IMR-90 (cell line): ENCODE data around the gene RCOR3. TPM values are rescaled to one million over a fixed set of nuclear protein-coding genes. Genes with fewer than 3 reads are reported as not detected.
A peak's percentile ranks its signal among the peaks of the same experiment; 100 is the strongest.

Source experiments
- ATAC-seq: fragments of 200-7000 bp; cut with Tn5 transposase; 2 replicates; pipeline ENCODE4 v1.9.1; 2020; ENCODE audit warnings: low read depth, mild to moderate bottlenecking, moderate library complexity
- BruUV-seq: library from RNA; stranded (reverse); fragments of 400-500 nt; replicated peaks from 2 replicates; lab custom pipeline; 2021; lab: Mats Ljungman, UMichigan
- CTCF ChIA-PET: fragments of 300-600 bp; formaldehyde crosslinking; extraction: SDS; loops from one replicate; lab custom pipeline; 2021; ENCODE audit warnings: antibody characterized with exemption; lab: Yijun Ruan, JAX
- POLR2A ChIA-PET: fragments of 300-600 bp; sonication (Branson Sonifier 250); formaldehyde crosslinking; loops from one replicate; lab custom pipeline; 2022; ENCODE audit warnings: antibody characterized with exemption; ENCODE audit not compliant: unreplicated experiment; lab: Charles Lee
- DNase-seq: peaks from one replicate; pipeline ENCODE4 v3.0.0; 2013
- H2AFZ ChIP-seq: replicated peaks from 2 replicates; pipeline ENCODE3; 2013; ENCODE audit warnings: low read length, mild to moderate bottlenecking; ENCODE audit not compliant: poor library complexity
- H2AK5ac ChIP-seq: 2 replicates; pipeline ENCODE4 v1.6.1; 2013; ENCODE audit warnings: low read depth, low read length, inconsistent platforms
- H2AK9ac ChIP-seq: replicated peaks from 2 replicates; pipeline ENCODE3; 2013; ENCODE audit warnings: mild to moderate bottlenecking, low read depth, low read length, moderate library complexity; ENCODE audit not compliant: poor library complexity
- H2BK120ac ChIP-seq: 2 replicates; pipeline ENCODE4 v1.6.1; 2013; ENCODE audit warnings: low read depth, low read length, inconsistent platforms
- H2BK15ac ChIP-seq: 3 replicates; pipeline ENCODE4 v1.6.1; 2013; ENCODE audit warnings: low read depth, low read length, inconsistent platforms
- H2BK20ac ChIP-seq: 2 replicates; pipeline ENCODE4 v1.6.1; 2013; ENCODE audit warnings: low read depth, mild to moderate bottlenecking, inconsistent platforms, low read length, moderate library complexity
- H2BK5ac ChIP-seq: 2 replicates; pipeline ENCODE4 v1.6.1; 2013; ENCODE audit warnings: mild to moderate bottlenecking, low read depth, low read length, inconsistent platforms; ENCODE audit not compliant: poor library complexity, severe bottlenecking
- H3K14ac ChIP-seq: replicated peaks from 2 replicates; pipeline ENCODE4 v1.6.1; 2013; ENCODE audit warnings: low read depth, low read length, inconsistent platforms
- H3K18ac ChIP-seq: 2 replicates; pipeline ENCODE4 v1.6.1; 2013; ENCODE audit warnings: low read depth, low read length, control low read depth
- H3K23ac ChIP-seq: 2 replicates; pipeline ENCODE4 v1.6.1; 2013; ENCODE audit warnings: low read depth, low read length, inconsistent platforms
- H3K27ac ChIP-seq: 2 replicates; pipeline ENCODE4 v1.5.1; 2013; ENCODE audit warnings: mild to moderate bottlenecking, control low read depth, low read length; ENCODE audit not compliant: insufficient read depth
- H3K27me3 ChIP-seq: 2 replicates; pipeline ENCODE4 v1.6.1; 2013; ENCODE audit warnings: low read length; ENCODE audit not compliant: control insufficient read depth, insufficient read depth
- H3K36me3 ChIP-seq: 2 replicates; pipeline ENCODE4 v1.6.1; 2013; ENCODE audit warnings: low read length, mixed read lengths; ENCODE audit not compliant: control insufficient read depth, insufficient read depth
- H3K4ac ChIP-seq: 2 replicates; pipeline ENCODE4 v1.6.1; 2013; ENCODE audit warnings: low read depth, low read length, inconsistent platforms
- H3K4me1 ChIP-seq: 2 replicates; pipeline ENCODE4 v1.6.1; 2013; ENCODE audit warnings: low read length, mixed read lengths; ENCODE audit not compliant: control insufficient read depth, insufficient read depth
- H3K4me2 ChIP-seq: 2 replicates; pipeline ENCODE4 v1.6.1; 2013; ENCODE audit warnings: low read depth, mild to moderate bottlenecking, control low read depth, low read length, moderate library complexity
- H3K4me3 ChIP-seq: 2 replicates; pipeline ENCODE4 v1.5.1; 2013; ENCODE audit warnings: low read depth, mild to moderate bottlenecking, control low read depth, low read length, moderate library complexity; ENCODE audit not compliant: insufficient read depth
- H3K56ac ChIP-seq: 2 replicates; pipeline ENCODE4 v1.6.1; 2013; ENCODE audit warnings: low read length, inconsistent platforms; ENCODE audit not compliant: insufficient read depth; ENCODE audit errors: extremely low read depth
- H3K79me1 ChIP-seq, 2 experiments: 2 replicates each; pipeline ENCODE4 v1.6.1; 2013; ENCODE audit warnings: low read length in 2 of 2, inconsistent platforms in 1 of 2, low read depth in 1 of 2
- H3K9ac ChIP-seq: 2 replicates; pipeline ENCODE4 v1.6.1; 2013; ENCODE audit warnings: low read depth, low read length, control low read depth
- H3K9me1 ChIP-seq: 2 replicates; pipeline ENCODE4 v1.6.1; 2013; ENCODE audit warnings: low read length, inconsistent platforms; ENCODE audit not compliant: insufficient read depth
- H3K9me3 ChIP-seq: 2 replicates; pipeline ENCODE4 v1.6.1; 2013; ENCODE audit warnings: low read length; ENCODE audit not compliant: control insufficient read depth, insufficient read depth
- H4K20me1 ChIP-seq: 2 replicates; pipeline ENCODE4 v1.6.1; 2013; ENCODE audit warnings: low read length, inconsistent platforms; ENCODE audit not compliant: insufficient read depth
- H4K5ac ChIP-seq: 2 replicates; pipeline ENCODE4 v1.6.1; 2013; ENCODE audit warnings: mild to moderate bottlenecking, low read depth, low read length, control low read depth
- H4K8ac ChIP-seq, 2 experiments: 2 replicates each; pipeline ENCODE4 v1.6.1; 2013; ENCODE audit warnings: low read depth in 2 of 2, low read length in 2 of 2, control low read depth in 1 of 2, inconsistent platforms in 1 of 2
- H4K91ac ChIP-seq: 2 replicates; pipeline ENCODE4 v1.6.1; 2013; ENCODE audit warnings: low read depth, low read length, inconsistent platforms; ENCODE audit not compliant: insufficient read depth
- MAFK ChIP-seq: IDR thresholded peaks from 2 replicates; pipeline ENCODE4 v1.6.1; 2012; ENCODE audit warnings: low read depth, low read length, improper control_type of control experiment
- NFE2L2 ChIP-seq: fragments of 150-350 bp; IDR thresholded peaks from 2 replicates; pipeline ENCODE4 v1.6.1; 2016; ENCODE audit warnings: low read depth, mild to moderate bottlenecking, low read length
- WGBS, 2 experiments: methylation state at CpG; one replicate each; pipeline versions ENCODE4 v1.1.5 to v1.1.7; 2013; ENCODE audit warnings: missing lambda C conversion rate in 2 of 2; ENCODE audit not compliant: insufficient read length in 1 of 2; ENCODE audit errors: extremely low coverage in 2 of 2; 5-methylcytosine and 5-hydroxymethylcytosine counted together
- dilution Hi-C: fragments of 300-500 bp; cut with HindIII; formaldehyde crosslinking; loops from one replicate; pipeline ENCODE4 v1.14.3; 2018; ENCODE audit warnings: low sequenced_read_pairs; ENCODE audit not compliant: unreplicated experiment
- in situ Hi-C: fragments of 300-500 bp; cut with MboI; formaldehyde crosslinking; loops from 3 replicates; pipeline ENCODE4 v1.14.3; 2019; ENCODE audit warnings: low sequenced_read_pairs, inconsistent platforms, mixed read lengths
- intact Hi-C: fragments of 100-400 bp; cut with micrococcal nuclease; formaldehyde crosslinking; loops from 2 replicates; pipeline ENCODE4 v1.10.0; 2022
- polyA plus RNA-seq, 3 experiments: library from polyadenylated mRNA; depleted of rRNA; stranded (reverse); fragments of >200 nt; gene quantifications; 2 replicates each; pipeline ENCODE4 v1.2.3, GENCODE V29; 2012; ENCODE audit warnings: low replicate concordance in 1 of 3
- total RNA-seq: library from RNA; depleted of rRNA; stranded (reverse); fragments of >200 nt; gene quantifications from 2 replicates; pipeline ENCODE4 v1.2.3, GENCODE V29; 2012

Gene RCOR3
- total and polyA plus RNA-seq, 2 of the 4 experiments (the other 2 are of a cell fraction): 8.1 to 16.4 TPM

GRCh38 chr1:211352465-211352864 is 93.3 kb downstream of the RCOR3 start:
- H2BK5ac ChIP-seq: no peak overlapping the region
- peaks cover 5% of the 10 kb centered on the region; the same call in 1 of the 2 replicates for H4K20me1 ChIP-seq
- H3K23ac ChIP-seq: no peak overlapping the region
- WGBS, 2 experiments: no CpG with 5 or more reads among the region's 2 CpGs
- no peak overlapping the region for H3K4me3 ChIP-seq
- ATAC-seq (no peak), DNase-seq (no peak)
- dilution Hi-C loops: no loop called here
- H3K27ac ChIP-seq: no peak overlapping the region
- H3K9me1 ChIP-seq: 0 out of 2 replicates have a peak, but pooled peaks cover 11% of the 10 kb centered on the region
- no peak overlapping the region for H4K5ac ChIP-seq
- POLR2A ChIA-PET: no interaction called here
- H2BK20ac ChIP-seq: no peak overlapping the region
- BruUV-seq: no TSS peak
- TF ChIP-seq MAFK (peak; percentile 69), NFE2L2 (no peak)
- intact Hi-C loops: no loop called here
- no peak overlapping the region for H2BK120ac ChIP-seq
- peaks cover 37 to 44% of the 10 kb centered on the region in 2 experiments for H3K79me1 ChIP-seq
- H3K4me2 ChIP-seq: no peak overlapping the region
- H4K8ac ChIP-seq: no peak overlapping the region
- H3K27me3 ChIP-seq: no peaks in the 10 kb centered on the region
- H2AK9ac ChIP-seq: no peak overlapping the region
- no peak overlapping the region for H4K91ac ChIP-seq
- no peak overlapping the region for H3K56ac ChIP-seq
- no peak overlapping the region for H2AFZ ChIP-seq
- no peak overlapping the region for H3K9ac ChIP-seq
- H3K36me3 ChIP-seq: peaks cover 19% of the 10 kb centered on the region
- CTCF ChIA-PET: no interaction called here
- H3K18ac ChIP-seq: no peak overlapping the region
- in situ Hi-C loops: no loop called here
- no peaks in the 10 kb centered on the region for H3K9me3 ChIP-seq
- H2AK5ac ChIP-seq: no peak overlapping the region
- no peak overlapping the region for H3K14ac ChIP-seq
- no peak overlapping the region for H3K4ac ChIP-seq
- no peak overlapping the region for H2BK15ac ChIP-seq
- peaks cover 6% of the 10 kb centered on the region for H3K4me1 ChIP-seq
